Activated T-helper 2 cell treated with anti-CD3 and anti-CD28 coated beads, Interferon-gamma antibody, Interleukin-2, Interleukin-4, amounts not matched to agents 10 μg/mL and 5 μg/mL and 100 μg/mL, durations not matched to agents 14 hours and 24 hours and 36 hours (primary cell): ENCODE measurements around the gene SDK2. TPM values are rescaled to one million over a fixed set of nuclear protein-coding genes. Genes with fewer than 3 reads are reported as not detected.

Experiments used
- DNase-seq: peaks from one replicate; pipeline ENCODE4 v3.0.0; 2021; ENCODE audit warnings: low spot score
- H3K27ac Mint-ChIP-seq: one replicate; pipeline ENCODE4 v1.8.0; 2021; ENCODE audit warnings: mixed read lengths
- H3K27me3 Mint-ChIP-seq: one replicate; pipeline ENCODE4 v1.8.0; 2021; ENCODE audit warnings: low read depth, mixed read lengths
- H3K36me3 Mint-ChIP-seq: one replicate; pipeline ENCODE4 v1.8.0; 2021; ENCODE audit warnings: low read depth, mixed read lengths
- H3K4me1 Mint-ChIP-seq: one replicate; pipeline ENCODE4 v1.8.0; 2021; ENCODE audit warnings: low read depth, mixed read lengths
- H3K4me3 Mint-ChIP-seq: one replicate; pipeline ENCODE4 v1.8.0; 2021; ENCODE audit warnings: low read depth, mild to moderate bottlenecking, moderate library complexity, mixed read lengths
- H3K9me3 Mint-ChIP-seq: one replicate; pipeline ENCODE4 v1.8.0; 2021; ENCODE audit warnings: mixed read lengths
- intact Hi-C: fragments of 100-400 bp; cut with micrococcal nuclease; formaldehyde crosslinking; loops from one replicate; pipeline ENCODE4 v1.15.1; 2023
- total RNA-seq: library from RNA; stranded (reverse); gene quantifications from 2 replicates; pipeline ENCODE4 v1.2.3, GENCODE V29; 2022

SDK2 gene
- total RNA-seq, 1 donor from 2014 or later, result 0.07 TPM

GRCh38 chr17:73562896-73563295 is 81.3 kb downstream of the SDK2 start:
- H3K4me1 Mint-ChIP-seq, result peaks cover 4% of the 10 kb centered on the region
- H3K9me3 Mint-ChIP-seq, result no peaks in the 10 kb centered on the region
- no peak for DNase-seq
- H3K4me3 Mint-ChIP-seq, result no peak overlapping the region
- H3K27ac Mint-ChIP-seq, result no peak overlapping the region
- no peaks in the 10 kb centered on the region for H3K36me3 Mint-ChIP-seq
- peaks cover 2% of the 10 kb centered on the region for H3K27me3 Mint-ChIP-seq
- intact Hi-C loops, result no loop called here

GRCh38 chr17:73561111-73561510 is 83.1 kb downstream of the SDK2 start:
- no peak overlapping the region for H3K4me3 Mint-ChIP-seq
- intact Hi-C loops, result no loop called here
- H3K27ac Mint-ChIP-seq, result no peak overlapping the region

DNA sequence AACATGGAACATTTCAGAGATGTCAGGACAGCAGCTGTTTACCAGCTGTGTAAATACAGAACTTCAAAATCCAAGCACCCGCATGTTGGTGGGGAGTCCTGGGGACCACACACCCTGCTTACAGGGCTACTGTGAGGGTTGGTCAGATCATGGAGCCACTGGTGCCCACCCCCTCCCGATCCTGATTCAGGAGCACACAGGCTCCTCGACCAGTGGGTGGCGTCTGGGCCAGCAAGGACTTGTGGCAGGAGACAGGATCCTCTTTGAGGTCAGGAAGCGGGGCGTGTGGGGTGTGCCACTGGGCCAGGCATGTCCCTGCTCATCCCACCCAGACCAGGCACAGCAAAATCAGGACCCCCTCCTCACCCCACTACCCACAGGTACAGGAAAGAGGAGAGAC is 83.6 kb downstream of the SDK2 start:
- no peaks in the 10 kb centered on the region for H3K36me3 Mint-ChIP-seq
- no peaks in the 10 kb centered on the region for H3K4me1 Mint-ChIP-seq
- DNase-seq, result no peak
- H3K27ac Mint-ChIP-seq, result no peak overlapping the region
- no peaks in the 10 kb centered on the region for H3K9me3 Mint-ChIP-seq
- intact Hi-C loops, result no loop called here
- H3K27me3 Mint-ChIP-seq, result peaks cover 7% of the 10 kb centered on the region
- no peak overlapping the region for H3K4me3 Mint-ChIP-seq

More at GRCh38 chr17:73561111-73561510, 83.1 kb downstream of the SDK2 start:
- no peaks in the 10 kb centered on the region for H3K4me1 Mint-ChIP-seq
- H3K36me3 Mint-ChIP-seq, result no peaks in the 10 kb centered on the region
- peaks cover 7% of the 10 kb centered on the region for H3K27me3 Mint-ChIP-seq
- DNase-seq, result no peak
- H3K9me3 Mint-ChIP-seq, result no peaks in the 10 kb centered on the region

DNA sequence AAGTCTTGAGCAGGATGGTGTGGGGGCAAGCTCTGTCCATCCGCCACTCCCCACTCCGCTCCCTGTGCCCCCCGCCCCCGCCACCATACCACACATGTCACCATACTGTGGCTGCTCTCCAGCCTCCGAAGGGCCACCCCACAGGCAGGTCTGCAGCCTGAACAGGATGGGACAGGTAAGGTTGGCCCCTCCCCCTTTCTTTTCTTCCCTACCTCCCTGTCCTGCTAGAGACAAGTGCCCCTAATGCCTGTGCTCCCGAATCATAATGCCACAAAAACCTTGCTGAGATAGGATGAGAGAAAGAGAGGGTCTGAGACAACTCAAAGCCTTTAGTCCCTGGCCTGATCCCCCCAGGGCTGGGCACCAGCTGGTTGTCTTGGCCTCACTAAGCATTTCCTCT is 84.7 kb downstream of the SDK2 start:
- Mint-ChIP-seq H3K27me3 (peaks cover 7% of the 10 kb centered on the region), H3K4me1 (no peaks in the 10 kb centered on the region), H3K9me3 (no peaks in the 10 kb centered on the region), H3K27ac (no peak overlapping the region), H3K36me3 (no peaks in the 10 kb centered on the region), H3K4me3 (no peak overlapping the region)
- intact Hi-C loops, result no loop called here
- DNase-seq, result no peak

GRCh38 chr17:73555199-73555960 is 88.9 kb downstream of the SDK2 start:
- Mint-ChIP-seq H3K4me3 (no peak overlapping the region), H3K27me3 (peaks cover 7% of the 10 kb centered on the region), H3K4me1 (no peaks in the 10 kb centered on the region), H3K9me3 (no peaks in the 10 kb centered on the region), H3K27ac (no peak overlapping the region), H3K36me3 (no peaks in the 10 kb centered on the region)
- intact Hi-C loops, result no loop called here
- DNase-seq, result no peak

DNA sequence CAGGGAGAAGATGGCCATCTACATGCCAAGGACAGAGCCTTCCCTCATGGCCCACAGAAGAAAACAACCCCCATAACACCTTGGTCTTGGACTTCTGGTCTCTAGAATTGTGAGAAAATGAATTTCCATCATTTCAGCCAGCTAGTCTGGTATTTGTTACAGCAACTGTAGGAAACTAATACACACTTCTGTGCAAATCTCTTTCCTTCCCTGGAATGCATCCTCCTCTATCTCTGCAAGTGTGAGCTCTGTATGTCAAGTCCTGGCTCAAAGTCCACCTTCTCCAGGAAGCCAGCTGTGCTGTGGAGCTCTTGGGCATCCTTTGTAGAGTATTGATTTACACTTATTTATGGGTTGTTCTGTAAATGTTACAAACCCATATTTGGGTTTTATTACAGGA is 89.7 kb downstream of the SDK2 start:
- H3K9me3 Mint-ChIP-seq, result no peaks in the 10 kb centered on the region
- H3K36me3 Mint-ChIP-seq, result no peaks in the 10 kb centered on the region
- no peak for DNase-seq
- intact Hi-C loops, result no loop called here
- peaks cover 7% of the 10 kb centered on the region for H3K27me3 Mint-ChIP-seq
- H3K27ac Mint-ChIP-seq, result no peak overlapping the region
- H3K4me1 Mint-ChIP-seq, result no peaks in the 10 kb centered on the region
- no peak overlapping the region for H3K4me3 Mint-ChIP-seq

GRCh38 chr17:73553311-73553710 is 90.9 kb downstream of the SDK2 start:
- Mint-ChIP-seq H3K36me3 (no peaks in the 10 kb centered on the region), H3K4me1 (no peaks in the 10 kb centered on the region), H3K27ac (no peak overlapping the region), H3K4me3 (no peak overlapping the region), H3K9me3 (no peaks in the 10 kb centered on the region), H3K27me3 (peaks cover 7% of the 10 kb centered on the region)
- intact Hi-C loops, result no loop called here
- DNase-seq, result no peak

- Mint-ChIP-seq H3K27me3 (peaks cover under 1% of the 10 kb centered on the region), H3K4me3 (no peak overlapping the region), H3K4me1 (no peaks in the 10 kb centered on the region), H3K36me3 (no peaks in the 10 kb centered on the region), H3K27ac (no peak overlapping the region), H3K9me3 (no peaks in the 10 kb centered on the region)
- no peak for DNase-seq
- intact Hi-C loops, result no loop called here
These were observed 91.8 kb downstream of the SDK2 start for GRCh38 chr17:73552300-73553048.

DNA sequence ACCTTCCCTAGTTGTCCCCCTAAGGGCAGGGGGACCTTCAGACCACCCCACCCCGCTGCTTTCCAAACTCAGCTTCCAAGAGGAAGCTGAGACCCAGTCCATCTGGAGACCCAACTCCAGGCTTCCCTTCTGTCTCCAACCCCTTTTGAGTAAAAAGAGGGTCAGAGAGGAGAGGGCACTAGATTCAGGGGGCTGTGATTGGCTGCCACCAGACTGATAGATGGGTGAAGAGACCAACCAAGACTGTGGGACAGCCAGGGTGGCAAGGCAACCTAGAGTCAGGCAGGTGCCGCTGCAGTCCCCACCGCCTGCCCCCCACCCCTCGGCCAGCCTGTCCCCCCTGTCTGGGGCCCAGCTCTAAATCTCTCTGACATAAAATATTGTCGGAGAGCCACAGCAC is 92.5 kb downstream of the SDK2 start:
- intact Hi-C loops, result no loop called here
- no peak overlapping the region for H3K27ac Mint-ChIP-seq
- H3K36me3 Mint-ChIP-seq, result no peaks in the 10 kb centered on the region
- no peaks in the 10 kb centered on the region for H3K9me3 Mint-ChIP-seq
- DNase-seq, result no peak
- no peaks in the 10 kb centered on the region for H3K4me1 Mint-ChIP-seq
- peak overlapping the region; percentile 76 for H3K4me3 Mint-ChIP-seq
- no peaks in the 10 kb centered on the region for H3K27me3 Mint-ChIP-seq

DNA sequence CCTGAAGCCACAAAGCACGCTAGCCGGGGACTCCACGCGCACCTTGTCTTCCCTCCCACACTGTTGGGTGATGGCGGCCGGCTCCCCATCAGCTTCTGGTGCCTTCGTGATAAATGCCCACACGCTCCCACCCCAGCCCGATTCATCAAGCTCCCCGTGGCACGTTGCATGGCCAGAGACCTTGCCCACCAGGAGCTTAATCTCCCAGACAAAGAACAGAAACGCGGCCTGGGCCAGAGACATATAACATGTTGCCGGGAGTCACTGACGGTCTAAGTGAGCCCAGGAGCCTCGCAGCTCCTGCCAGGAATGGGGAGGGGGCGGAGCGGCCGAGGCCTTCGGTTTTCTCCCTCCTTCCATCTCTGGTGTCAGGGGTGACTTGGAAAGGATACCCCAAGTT is 93.1 kb downstream of the SDK2 start:
- no peaks in the 10 kb centered on the region for H3K9me3 Mint-ChIP-seq

DNA sequence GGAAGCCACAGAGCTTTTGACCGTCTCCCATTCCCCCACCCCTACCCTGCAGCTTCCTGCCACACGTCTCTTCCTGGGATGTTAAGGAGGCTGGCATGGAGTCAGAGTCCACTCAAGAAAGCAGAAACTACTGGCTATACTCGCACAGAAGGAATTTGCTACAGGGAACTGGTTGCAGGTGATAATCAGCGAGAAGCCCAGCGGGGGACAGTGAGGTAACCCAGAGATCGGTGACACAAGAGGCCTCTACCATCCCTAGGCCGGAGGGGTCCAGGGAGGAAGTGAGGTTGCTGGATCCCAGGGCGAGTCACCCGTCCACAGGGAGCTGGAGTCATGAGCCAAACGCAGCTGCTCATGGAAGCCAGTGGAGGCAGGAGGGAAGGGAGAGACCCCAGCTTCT is 93.7 kb downstream of the SDK2 start:
- no peaks in the 10 kb centered on the region for H3K4me1 Mint-ChIP-seq
- H3K36me3 Mint-ChIP-seq, result no peaks in the 10 kb centered on the region
- intact Hi-C loops, result no loop called here
- H3K4me3 Mint-ChIP-seq, result no peak overlapping the region
- no peak overlapping the region for H3K27ac Mint-ChIP-seq
- no peaks in the 10 kb centered on the region for H3K27me3 Mint-ChIP-seq
- DNase-seq, result no peak
- H3K9me3 Mint-ChIP-seq, result no peaks in the 10 kb centered on the region

More for the DNA sequence above, 93.1 kb downstream of the SDK2 start:
- Mint-ChIP-seq H3K4me1 (no peaks in the 10 kb centered on the region), H3K36me3 (no peaks in the 10 kb centered on the region), H3K4me3 (no peak overlapping the region), H3K27ac (no peak overlapping the region), H3K27me3 (no peaks in the 10 kb centered on the region)
- no peak for DNase-seq
- intact Hi-C loops, result no loop called here

DNA sequence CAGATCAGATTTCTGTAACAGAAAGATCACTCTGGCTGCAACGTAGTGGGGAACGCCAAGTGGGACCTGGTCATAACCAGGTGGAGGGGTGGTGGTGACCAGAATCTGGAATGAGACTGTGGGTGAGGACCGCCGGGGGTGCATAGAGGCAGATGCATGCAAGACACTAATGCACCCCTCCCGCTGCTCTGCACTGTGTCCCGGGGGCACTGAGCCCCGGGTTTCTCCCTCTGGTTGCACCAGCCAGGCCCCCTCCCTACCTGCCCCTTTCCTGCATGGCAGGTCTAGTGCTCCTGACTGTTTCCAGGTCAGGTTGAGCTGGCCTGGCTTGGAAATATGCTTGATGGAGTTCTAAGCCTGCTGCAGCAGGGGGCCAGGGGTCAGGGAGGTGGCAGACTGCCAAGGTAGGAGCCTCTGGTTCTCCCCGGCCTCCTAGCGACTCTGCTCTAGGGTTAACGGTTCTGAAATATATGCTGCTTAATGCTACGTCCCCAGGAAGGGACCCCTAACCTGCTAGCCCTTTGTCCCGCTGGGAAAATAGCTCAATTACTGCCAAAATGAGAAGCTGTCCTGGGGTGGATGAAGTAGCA is 94.3 kb downstream of the SDK2 start:
- no peaks in the 10 kb centered on the region for H3K9me3 Mint-ChIP-seq
- DNase-seq, result no peak
- H3K4me3 Mint-ChIP-seq, result no peak overlapping the region
- intact Hi-C loops, result no loop called here
- no peaks in the 10 kb centered on the region for H3K36me3 Mint-ChIP-seq
- no peak overlapping the region for H3K27ac Mint-ChIP-seq
- H3K4me1 Mint-ChIP-seq, result no peaks in the 10 kb centered on the region
- no peaks in the 10 kb centered on the region for H3K27me3 Mint-ChIP-seq
